ENCODE measurements around the gene EPHA4.

EPHA4 gene

GRCh38 chr2:221500501-221501209 is 71.4 kb downstream of the EPHA4 start:
- no peak for TF ChIP-seq CTCF (IDR thresholded peaks at IDR 0.05; ENCODE audit: low read depth, low read length)
- no peak overlapping the region for H3K4me3 ChIP-seq (ENCODE audit: low read depth, low read length)

GRCh38 chr2:221495731-221496130 is 76.4 kb downstream of the EPHA4 start:
- no peak for TF ChIP-seq CTCF (IDR thresholded peaks at IDR 0.05; ENCODE audit: low read depth, low read length)
- H3K4me3 ChIP-seq (ENCODE audit: low read depth, low read length): no peak overlapping the region

- TF ChIP-seq CTCF (IDR thresholded peaks at IDR 0.05; ENCODE audit: low read depth, low read length): no peak
- H3K4me3 ChIP-seq (ENCODE audit: low read depth, low read length): no peak overlapping the region
These were observed 77.5 kb downstream of the EPHA4 start for GRCh38 chr2:221494556-221494955.

GRCh38 chr2:221493391-221493790 is 78.7 kb downstream of the EPHA4 start:
- no peak for TF ChIP-seq CTCF (IDR thresholded peaks at IDR 0.05; ENCODE audit: low read depth, low read length)

GRCh38 chr2:221492636-221493035 is 79.5 kb downstream of the EPHA4 start:
- H3K4me3 ChIP-seq (ENCODE audit: low read depth, low read length): no peak overlapping the region
- TF ChIP-seq CTCF (IDR thresholded peaks at IDR 0.05; ENCODE audit: low read depth, low read length): no peak

More at GRCh38 chr2:221493391-221493790, 78.7 kb downstream of the EPHA4 start:
- H3K4me3 ChIP-seq (ENCODE audit: low read depth, low read length): no peak overlapping the region

- TF ChIP-seq CTCF (IDR thresholded peaks at IDR 0.05; ENCODE audit: low read depth, low read length): no peak
These were observed 81.5 kb downstream of the EPHA4 start for GRCh38 chr2:221490506-221491060.

GRCh38 chr2:221488136-221488807 is 83.8 kb downstream of the EPHA4 start:
- no peak for TF ChIP-seq CTCF (IDR thresholded peaks at IDR 0.05; ENCODE audit: low read depth, low read length)
- no peak overlapping the region for H3K4me3 ChIP-seq (ENCODE audit: low read depth, low read length)

More at GRCh38 chr2:221490506-221491060, 81.5 kb downstream of the EPHA4 start:
- no peak overlapping the region for H3K4me3 ChIP-seq (ENCODE audit: low read depth, low read length)

Measured in WI38 (cell line).